OCI-LY3 (cell line): ENCODE measurements around the gene ATP5F1C.

ENCODE experiments used
- CTCF ChIP-seq: fragments of 200-600, 300-600 bp; sonication (generic); IDR thresholded peaks from 2 replicates; pipeline ENCODE4 v1.5.1; 2014; ENCODE audit warnings: antibody characterized with exemption, low read length, low read depth
- EZH2phosphoT487 ChIP-seq: fragments of 200-600 bp; shearing (Covaris generic); IDR thresholded peaks from 2 replicates; pipeline ENCODE4 v1.6.1; 2018; ENCODE audit warnings: antibody characterized with exemption, mixed run types, low read depth

- TF ChIP-seq CTCF (no peak), EZH2phosphoT487 (no peak)
These were observed 29.6 kb downstream of the ATP5F1C start for GRCh38 chr10:7817576-7817975.
